ENCODE results near the gene CTNNBIP1.
"Not testable (repeated sequence)": the region's sequence is repeated elsewhere in the genome, so short reads cannot be mapped to it uniquely, and the experiment has no call there.

CTNNBIP1 gene

GRCh38 chr1:9811239-9811966, 98.7 kb downstream of the CTNNBIP1 start:
- Histone ChIP-seq H3K27me3 (ENCODE audit: control insufficient read depth in 2 of 2, insufficient read depth in 2 of 2, low read length in 2 of 2) (no peaks in the 10 kb centered on the region), H3K9ac (ENCODE audit: low read depth in 1 of 2, low read length in 2 of 2) (peak overlapping the region in 1 of 2 donors; percentile 38), H3K36me3 (ENCODE audit: control insufficient read depth in 2 of 2, insufficient read depth in 2 of 2, low read length in 2 of 2) (peaks cover 0 to 3% of the 10 kb centered on the region in 2 donors), H3K4me3 (ENCODE audit: low read length in 2 of 2) (no peak overlapping the region), H3K9me3 (ENCODE audit: control insufficient read depth in 2 of 2, low read length in 2 of 2) (no peaks in the 10 kb centered on the region), H3K27ac (ENCODE audit: low read depth in 2 of 2, low read length in 2 of 2) (no peak overlapping the region), H3K4me1 (ENCODE audit: control insufficient read depth in 2 of 2, insufficient read depth in 2 of 2, low read length in 2 of 2) (peaks cover 15 to 34% of the 10 kb centered on the region in 2 donors)

GRCh38 chr1:9809100-9809510, 101.0 kb downstream of the CTNNBIP1 start:
- H3K4me1 ChIP-seq (ENCODE audit: control insufficient read depth in 2 of 2, insufficient read depth in 2 of 2, low read length in 2 of 2): peaks cover 11 to 32% of the 10 kb centered on the region in 2 donors
- no peak overlapping the region for H3K9ac ChIP-seq (ENCODE audit: low read depth in 1 of 2, low read length in 2 of 2)
- H3K27me3 ChIP-seq (ENCODE audit: control insufficient read depth in 2 of 2, insufficient read depth in 2 of 2, low read length in 2 of 2): no peaks in the 10 kb centered on the region
- no peak overlapping the region for H3K4me3 ChIP-seq (ENCODE audit: low read length in 2 of 2)
- H3K27ac ChIP-seq (ENCODE audit: low read depth in 2 of 2, low read length in 2 of 2): no peak overlapping the region
- no peaks in the 10 kb centered on the region for H3K9me3 ChIP-seq (ENCODE audit: control insufficient read depth in 2 of 2, low read length in 2 of 2)
- H3K36me3 ChIP-seq (ENCODE audit: control insufficient read depth in 2 of 2, insufficient read depth in 2 of 2, low read length in 2 of 2): peaks cover 0 to 3% of the 10 kb centered on the region in 2 donors

- Histone ChIP-seq H3K27me3 (ENCODE audit: control insufficient read depth in 2 of 2, insufficient read depth in 2 of 2, low read length in 2 of 2) (no peaks in the 10 kb centered on the region), H3K4me3 (ENCODE audit: low read length in 2 of 2) (no peak overlapping the region), H3K9me3 (ENCODE audit: control insufficient read depth in 2 of 2, low read length in 2 of 2) (no peaks in the 10 kb centered on the region), H3K4me1 (ENCODE audit: control insufficient read depth in 2 of 2, insufficient read depth in 2 of 2, low read length in 2 of 2) (peaks cover 13 to 29% of the 10 kb centered on the region in 2 donors), H3K27ac (ENCODE audit: low read depth in 2 of 2, low read length in 2 of 2) (no peak overlapping the region), H3K9ac (ENCODE audit: low read depth in 1 of 2, low read length in 2 of 2) (no peak overlapping the region), H3K36me3 (ENCODE audit: control insufficient read depth in 2 of 2, insufficient read depth in 2 of 2, low read length in 2 of 2) (peaks cover 0 to 3% of the 10 kb centered on the region in 2 donors)
Observed at GRCh38 chr1:9808459-9808858, 101.6 kb downstream of the CTNNBIP1 start.

- H3K4me3 ChIP-seq (ENCODE audit: low read length in 2 of 2): no peak overlapping the region
- H3K36me3 ChIP-seq (ENCODE audit: control insufficient read depth in 2 of 2, insufficient read depth in 2 of 2, low read length in 2 of 2): peaks cover 0 to 3% of the 10 kb centered on the region in 2 donors
- H3K4me1 ChIP-seq (ENCODE audit: control insufficient read depth in 2 of 2, insufficient read depth in 2 of 2, low read length in 2 of 2): peaks cover 13 to 33% of the 10 kb centered on the region in 2 donors
- no peaks in the 10 kb centered on the region for H3K9me3 ChIP-seq (ENCODE audit: control insufficient read depth in 2 of 2, low read length in 2 of 2)
- H3K27me3 ChIP-seq (ENCODE audit: control insufficient read depth in 2 of 2, insufficient read depth in 2 of 2, low read length in 2 of 2): no peaks in the 10 kb centered on the region
- H3K9ac ChIP-seq (ENCODE audit: low read depth in 1 of 2, low read length in 2 of 2): no peak overlapping the region
- no peak overlapping the region for H3K27ac ChIP-seq (ENCODE audit: low read depth in 2 of 2, low read length in 2 of 2)
Observed at GRCh38 chr1:9807541-9807940, 102.5 kb downstream of the CTNNBIP1 start.

GRCh38 chr1:9805972-9806371, 104.1 kb downstream of the CTNNBIP1 start:
- not testable (repeated sequence) for H3K9me3 ChIP-seq (ENCODE audit: control insufficient read depth in 2 of 2, low read length in 2 of 2); H3K27me3 ChIP-seq (ENCODE audit: control insufficient read depth in 2 of 2, insufficient read depth in 2 of 2, low read length in 2 of 2); H3K36me3 ChIP-seq (ENCODE audit: control insufficient read depth in 2 of 2, insufficient read depth in 2 of 2, low read length in 2 of 2); H3K9ac ChIP-seq (ENCODE audit: low read depth in 1 of 2, low read length in 2 of 2); H3K4me3 ChIP-seq (ENCODE audit: low read length in 2 of 2); H3K27ac ChIP-seq (ENCODE audit: low read depth in 2 of 2, low read length in 2 of 2)
- peaks cover 13 to 22% of the 10 kb centered on the region in 2 donors for H3K4me1 ChIP-seq (ENCODE audit: control insufficient read depth in 2 of 2, insufficient read depth in 2 of 2, low read length in 2 of 2)

GRCh38 chr1:9805006-9805508, 105.0 kb downstream of the CTNNBIP1 start:
- Histone ChIP-seq H3K4me3 (ENCODE audit: low read length in 2 of 2) (no peak overlapping the region), H3K9ac (ENCODE audit: low read depth in 1 of 2, low read length in 2 of 2) (peak overlapping the region in 1 of 2 donors; percentile 31), H3K27ac (ENCODE audit: low read depth in 2 of 2, low read length in 2 of 2) (peak overlapping the region; percentile 74 to 89), H3K4me1 (ENCODE audit: control insufficient read depth in 2 of 2, insufficient read depth in 2 of 2, low read length in 2 of 2) (peaks cover 13 to 20% of the 10 kb centered on the region in 2 donors), H3K27me3 (ENCODE audit: control insufficient read depth in 2 of 2, insufficient read depth in 2 of 2, low read length in 2 of 2) (no peaks in the 10 kb centered on the region), H3K9me3 (ENCODE audit: control insufficient read depth in 2 of 2, low read length in 2 of 2) (no peaks in the 10 kb centered on the region), H3K36me3 (ENCODE audit: control insufficient read depth in 2 of 2, insufficient read depth in 2 of 2, low read length in 2 of 2) (peaks cover 0 to 3% of the 10 kb centered on the region in 2 donors)

- H3K9me3 ChIP-seq (ENCODE audit: control insufficient read depth in 2 of 2, low read length in 2 of 2); H3K4me3 ChIP-seq (ENCODE audit: low read length in 2 of 2); H3K36me3 ChIP-seq (ENCODE audit: control insufficient read depth in 2 of 2, insufficient read depth in 2 of 2, low read length in 2 of 2); H3K9ac ChIP-seq (ENCODE audit: low read depth in 1 of 2, low read length in 2 of 2); H3K27me3 ChIP-seq (ENCODE audit: control insufficient read depth in 2 of 2, insufficient read depth in 2 of 2, low read length in 2 of 2): not testable (repeated sequence)
- peaks cover 15 to 23% of the 10 kb centered on the region in 2 donors for H3K4me1 ChIP-seq (ENCODE audit: control insufficient read depth in 2 of 2, insufficient read depth in 2 of 2, low read length in 2 of 2)
- H3K27ac ChIP-seq (ENCODE audit: low read depth in 2 of 2, low read length in 2 of 2): peak overlapping the region; percentile 74 to 89
Observed at GRCh38 chr1:9803003-9803918, 106.8 kb downstream of the CTNNBIP1 start.

GRCh38 chr1:9801909-9802308, 108.2 kb downstream of the CTNNBIP1 start:
- Histone ChIP-seq H3K36me3 (ENCODE audit: control insufficient read depth in 2 of 2, insufficient read depth in 2 of 2, low read length in 2 of 2) (no peaks in the 10 kb centered on the region), H3K9ac (ENCODE audit: low read depth in 1 of 2, low read length in 2 of 2) (no peak overlapping the region), H3K9me3 (ENCODE audit: control insufficient read depth in 2 of 2, low read length in 2 of 2) (no peaks in the 10 kb centered on the region), H3K27me3 (ENCODE audit: control insufficient read depth in 2 of 2, insufficient read depth in 2 of 2, low read length in 2 of 2) (no peaks in the 10 kb centered on the region), H3K4me3 (ENCODE audit: low read length in 2 of 2) (no peak overlapping the region), H3K4me1 (ENCODE audit: control insufficient read depth in 2 of 2, insufficient read depth in 2 of 2, low read length in 2 of 2) (peaks cover 15 to 20% of the 10 kb centered on the region in 2 donors), H3K27ac (ENCODE audit: low read depth in 2 of 2, low read length in 2 of 2) (peak overlapping the region in 1 of 2 donors; percentile 13)
